NT2/D1 (cell line): ENCODE measurements around the gene NMT2.

Source experiments
- SUZ12 ChIP-seq: IDR thresholded peaks from 2 replicates; pipeline ENCODE4 v1.6.1; 2011; ENCODE audit not compliant: insufficient read length, insufficient read depth; ENCODE audit errors: extremely low read depth
- YY1 ChIP-seq: IDR thresholded peaks from 2 replicates; pipeline ENCODE4 v1.6.1; 2011; ENCODE audit not compliant: insufficient read length, insufficient read depth
- ZNF274 ChIP-seq: IDR thresholded peaks from 2 replicates; pipeline ENCODE4 v1.6.1; 2011; ENCODE audit warnings: mild to moderate bottlenecking, low read depth, low read length

DNA sequence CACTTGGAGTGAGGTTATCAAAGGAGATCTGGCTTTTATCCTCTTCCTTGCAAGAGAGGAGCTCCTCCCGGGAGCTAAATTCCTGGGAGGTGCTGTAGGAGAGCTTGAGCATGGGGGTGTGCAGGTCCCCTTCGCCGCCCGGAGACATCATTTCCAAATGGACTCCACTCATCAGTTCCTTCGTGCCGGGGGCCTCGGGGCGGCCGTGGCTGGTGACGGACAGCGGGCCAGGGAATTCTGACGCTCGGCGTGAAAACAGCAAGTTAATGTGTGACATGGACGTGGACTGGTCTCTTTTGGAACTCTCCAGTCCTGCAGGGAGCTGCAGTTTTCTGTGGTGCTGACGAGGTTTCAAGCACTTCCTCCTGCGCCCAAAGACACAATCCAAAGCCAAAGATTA lies 45.7 kb upstream of the NMT2 start:
- TF ChIP-seq ZNF274 (no peak), YY1 (no peak), SUZ12 (no peak)
